GM18858 (cell line): ENCODE measurements around the gene LPAR1.
"Not testable (repeated sequence)": the region's sequence is repeated elsewhere in the genome, so short reads cannot be mapped to it uniquely, and the experiment has no call there.

ENCODE experiments used
- ATAC-seq: cut with Tn5 transposase; IDR thresholded peaks from one replicate; pipeline ENCODE4 v1.9.1; 2021; ENCODE audit not compliant: unreplicated experiment

LPAR1 gene

GRCh38 chr9:111038331-111039230, at the start of gene LPAR1:
LPAR1 (minus strand) TSS chr9:111038470; CDS start chr9:110972117, 66,353 bp downstream.
- ATAC-seq: no peak

- ATAC-seq: no peak
Measured at GRCh38 chr9:111078391-111079038, 40.2 kb upstream of the LPAR1 start.

GRCh38 chr9:111076519-111076918, 38.2 kb upstream of the LPAR1 start:
- no peak for ATAC-seq

- ATAC-seq: no peak
Measured at GRCh38 chr9:111076042-111076441, 37.8 kb upstream of the LPAR1 start.

GRCh38 chr9:111074395-111074794, 36.1 kb upstream of the LPAR1 start:
- no peak for ATAC-seq

GRCh38 chr9:111069183-111069582, 30.9 kb upstream of the LPAR1 start:
- ATAC-seq: no peak

- ATAC-seq: no peak
Measured at GRCh38 chr9:111068771-111069170, 30.5 kb upstream of the LPAR1 start.

GRCh38 chr9:111068383-111068730, 30.1 kb upstream of the LPAR1 start:
- no peak for ATAC-seq

GRCh38 chr9:111066468-111066867, 28.2 kb upstream of the LPAR1 start:
- no peak for ATAC-seq

- ATAC-seq: no peak
Measured at GRCh38 chr9:111065414-111065813, 27.1 kb upstream of the LPAR1 start.

GRCh38 chr9:111064160-111064837, 26.0 kb upstream of the LPAR1 start:
- no peak for ATAC-seq

GRCh38 chr9:111063332-111063731, 25.1 kb upstream of the LPAR1 start:
- no peak for ATAC-seq

GRCh38 chr9:111058166-111058565, 19.9 kb upstream of the LPAR1 start:
- ATAC-seq: no peak

- no peak for ATAC-seq
Measured at GRCh38 chr9:111056538-111056937, 18.3 kb upstream of the LPAR1 start.

- ATAC-seq: no peak
Measured at GRCh38 chr9:111052791-111053190, 14.5 kb upstream of the LPAR1 start.

GRCh38 chr9:111051400-111051799, 13.1 kb upstream of the LPAR1 start:
- ATAC-seq: no peak

GRCh38 chr9:111050819-111051218, 12.5 kb upstream of the LPAR1 start:
- no peak for ATAC-seq

GRCh38 chr9:111047287-111047686, 9.0 kb upstream of the LPAR1 start:
- not testable (repeated sequence) for ATAC-seq

- no peak for ATAC-seq
Measured at GRCh38 chr9:111041902-111042301, 3.6 kb upstream of the LPAR1 start.

- ATAC-seq: no peak
Measured at GRCh38 chr9:111040494-111040893, 2.2 kb upstream of the LPAR1 start.

- ATAC-seq: no peak
Measured at GRCh38 chr9:111039231-111039906, 1.1 kb upstream of the LPAR1 start.
